HEK293 (cell line): ENCODE measurements around the gene G6PD.

Experiments used
- CTCF ChIA-PET: fragments of 350-600 bp; formaldehyde crosslinking; extraction: SDS; loops from one replicate; lab custom pipeline; 2021; ENCODE audit warnings: antibody characterized with exemption; lab: Yijun Ruan, JAX
- POLR2A ChIA-PET: fragments of 300-600 bp; formaldehyde crosslinking; extraction: SDS; loops from one replicate; lab custom pipeline; 2020; ENCODE audit warnings: antibody characterized with exemption, inconsistent platforms; lab: Yijun Ruan, JAX
- H3K27ac ChIP-seq: fragments of 200-500 bp; sonication (Bioruptor generic); 2 replicates; pipeline ENCODE4 v1.5.1; 2014; ENCODE audit warnings: low read depth, low read length, control low read depth, inconsistent platforms; ENCODE audit errors: extremely low read depth
- H3K36me3 ChIP-seq, 2 experiments: fragments of 200-500 bp in 1 of 2; sonication (Bioruptor generic) in 1 of 2; 1 replicate in 1 of 2; 2 replicates in 1 of 2; pipeline ENCODE4 v1.5.1; 2014 to 2017; ENCODE audit warnings: inconsistent platforms in 2 of 2, low read length in 2 of 2; ENCODE audit not compliant: control insufficient read depth in 2 of 2, insufficient read depth in 1 of 2
- H3K4me1 ChIP-seq: fragments of 200-500 bp; sonication (Bioruptor generic); 2 replicates; pipeline ENCODE4 v1.5.1; 2014; ENCODE audit warnings: mild to moderate bottlenecking, low read length, inconsistent platforms; ENCODE audit not compliant: control insufficient read depth, insufficient read depth
- H3K4me3 ChIP-seq: 2 replicates; pipeline ENCODE4 v1.5.1; 2011; ENCODE audit warnings: low read depth, mild to moderate bottlenecking, control low read depth, low read length, moderate library complexity
- H3K9me3 ChIP-seq: fragments of 200-500 bp; sonication (Bioruptor generic); 2 replicates; pipeline ENCODE4 v1.5.1; 2014; ENCODE audit warnings: low read depth, low read length, inconsistent platforms; ENCODE audit not compliant: control insufficient read depth, insufficient read depth
- INSM2 ChIP-seq: fragments of 450-650 bp; formaldehyde crosslinking; IDR thresholded peaks from 2 replicates; pipeline ENCODE4 v1.5.1; 2016; ENCODE audit warnings: missing biosample characterization, missing genetic modification characterization
- TCF7L2 ChIP-seq: IDR thresholded peaks from 2 replicates; pipeline ENCODE4 v1.6.1; 2011; ENCODE audit warnings: low read depth, mild to moderate bottlenecking, inconsistent platforms, low read length, moderate library complexity, borderline replicate concordance
- ZBTB48 ChIP-seq: fragments of 450-650 bp; formaldehyde crosslinking; IDR thresholded peaks from 2 replicates; pipeline ENCODE4 v1.5.1; 2016; ENCODE audit warnings: missing biosample characterization, missing genetic modification characterization
- ZBTB8A ChIP-seq: fragments of 450-650 bp; formaldehyde crosslinking; IDR thresholded peaks from 2 replicates; pipeline ENCODE4 v1.5.1; 2016; ENCODE audit warnings: missing biosample characterization, missing genetic modification characterization
- ZNF10 ChIP-seq: fragments of 450-650 bp; formaldehyde crosslinking; IDR thresholded peaks from 2 replicates; pipeline ENCODE4 v1.5.1; 2017; ENCODE audit warnings: missing biosample characterization, missing genetic modification characterization
- ZNF133 ChIP-seq: fragments of 450-650 bp; formaldehyde crosslinking; IDR thresholded peaks from 2 replicates; pipeline ENCODE4 v1.5.1; 2016; ENCODE audit warnings: missing biosample characterization, missing genetic modification characterization
- ZNF155 ChIP-seq: fragments of 450-650 bp; formaldehyde crosslinking; IDR thresholded peaks from 2 replicates; pipeline ENCODE4 v1.5.1; 2016; ENCODE audit warnings: missing biosample characterization, missing genetic modification characterization
- ZNF169 ChIP-seq: fragments of 450-650 bp; formaldehyde crosslinking; IDR thresholded peaks from 2 replicates; pipeline ENCODE4 v1.5.1; 2016; ENCODE audit warnings: missing biosample characterization, missing genetic modification characterization
- ZNF18 ChIP-seq: fragments of 450-650 bp; formaldehyde crosslinking; IDR thresholded peaks from 2 replicates; pipeline ENCODE4 v1.5.1; 2016; ENCODE audit warnings: missing biosample characterization, missing genetic modification characterization
- ZNF2 ChIP-seq: fragments of 450-650 bp; formaldehyde crosslinking; IDR thresholded peaks from 2 replicates; pipeline ENCODE4 v1.5.1; 2016; ENCODE audit warnings: missing biosample characterization, missing genetic modification characterization
- ZNF214 ChIP-seq: fragments of 450-650 bp; formaldehyde crosslinking; IDR thresholded peaks from 2 replicates; pipeline ENCODE4 v1.5.1; 2017; ENCODE audit warnings: missing biosample characterization, mild to moderate bottlenecking, missing genetic modification characterization, borderline replicate concordance
- ZNF223 ChIP-seq: fragments of 450-650 bp; formaldehyde crosslinking; IDR thresholded peaks from 2 replicates; pipeline ENCODE4 v1.5.1; 2016; ENCODE audit warnings: missing biosample characterization, missing genetic modification characterization
- ZNF398 ChIP-seq: fragments of 450-650 bp; formaldehyde crosslinking; IDR thresholded peaks from 2 replicates; pipeline ENCODE4 v1.5.1; 2017; ENCODE audit warnings: missing biosample characterization, missing genetic modification characterization
- ZNF513 ChIP-seq: fragments of 450-650 bp; IDR thresholded peaks from 2 replicates; pipeline ENCODE4 v1.5.1; 2018; ENCODE audit warnings: missing biosample characterization, missing genetic modification characterization
- ZNF580 ChIP-seq: fragments of 450-650 bp; formaldehyde crosslinking; IDR thresholded peaks from 2 replicates; pipeline ENCODE4 v1.5.1; 2016; ENCODE audit warnings: missing biosample characterization, missing genetic modification characterization
- ZNF645 ChIP-seq: fragments of 450-650 bp; formaldehyde crosslinking; IDR thresholded peaks from 2 replicates; pipeline ENCODE4; 2016; ENCODE audit warnings: missing biosample characterization, missing genetic modification characterization
- ZNF792 ChIP-seq: fragments of 450-650 bp; formaldehyde crosslinking; IDR thresholded peaks from 2 replicates; pipeline ENCODE4 v1.5.1; 2016; ENCODE audit warnings: missing biosample characterization, missing genetic modification characterization
- ZSCAN5A ChIP-seq: fragments of 450-650 bp; formaldehyde crosslinking; IDR thresholded peaks from 2 replicates; pipeline ENCODE4 v1.5.1; 2016; ENCODE audit warnings: missing biosample characterization, missing genetic modification characterization

The G6PD gene

GRCh38 chrX:154509455-154509854, 37.2 kb downstream of the G6PD start:
- no peaks in the 10 kb centered on the region for H3K4me1 ChIP-seq
- TF ChIP-seq ZNF10 (tag by site-specific recombination) (peak; percentile 82), ZNF580 (tag by site-specific recombination) (no peak)
- CTCF ChIA-PET: no interaction called here

GRCh38 chrX:154508384-154508745, 38.3 kb downstream of the G6PD start:
- no peak overlapping the region for H3K27ac ChIP-seq
- no peaks in the 10 kb centered on the region for H3K9me3 ChIP-seq
- TF ChIP-seq ZBTB8A (tag by site-specific recombination) (no peak), ZNF133 (tag by site-specific recombination) (no peak), ZBTB48 (no peak), ZNF214 (tag by site-specific recombination) (no peak), ZNF792 (no peak), ZNF2 (tag by site-specific recombination) (no peak), ZNF398 (tag by site-specific recombination) (no peak), INSM2 (tag by site-specific recombination) (no peak), ZNF645 (no peak), ZNF223 (no peak), ZSCAN5A (tag by site-specific recombination) (no peak), ZNF513 (tag by site-specific recombination) (no peak), ZNF169 (no peak), ZNF155 (tag by site-specific recombination) (no peak), ZNF18 (no peak), TCF7L2 (no peak)
- TF ChIP-seq, all 188 proteins: peak for 0
- Histone ChIP-seq H3K4me3 (no peak overlapping the region), H3K4me1 (no peaks in the 10 kb centered on the region), H3K36me3 (peaks cover 4 to 43% of the 10 kb centered on the region in 2 experiments; a peak in 2 of 3 replicates)
- POLR2A ChIA-PET: no interaction called here
- CTCF ChIA-PET: no interaction called here

More at GRCh38 chrX:154509455-154509854, 37.2 kb downstream of the G6PD start:
- no peak overlapping the region for H3K27ac ChIP-seq
- H3K9me3 ChIP-seq: no peaks in the 10 kb centered on the region
- H3K36me3 ChIP-seq: peaks cover 4 to 43% of the 10 kb centered on the region in 2 experiments; a peak in 2 of 3 replicates
- no peak overlapping the region for H3K4me3 ChIP-seq
- POLR2A ChIA-PET: no interaction called here
